Ammon's horn (tissue), 1 donor: ENCODE data around the gene FNIP2.
A peak's percentile ranks its signal among the peaks of the same experiment; 100 is the strongest.
"Not testable (repeated sequence)": the region's sequence is repeated elsewhere in the genome, so short reads cannot be mapped to it uniquely, and the experiment has no call there.

Experiments used
- DNase-seq: peaks from one replicate; pipeline ENCODE4 v3.0.0-alpha.2; 2016; ENCODE audit warnings: low spot score

FNIP2 gene

DNA sequence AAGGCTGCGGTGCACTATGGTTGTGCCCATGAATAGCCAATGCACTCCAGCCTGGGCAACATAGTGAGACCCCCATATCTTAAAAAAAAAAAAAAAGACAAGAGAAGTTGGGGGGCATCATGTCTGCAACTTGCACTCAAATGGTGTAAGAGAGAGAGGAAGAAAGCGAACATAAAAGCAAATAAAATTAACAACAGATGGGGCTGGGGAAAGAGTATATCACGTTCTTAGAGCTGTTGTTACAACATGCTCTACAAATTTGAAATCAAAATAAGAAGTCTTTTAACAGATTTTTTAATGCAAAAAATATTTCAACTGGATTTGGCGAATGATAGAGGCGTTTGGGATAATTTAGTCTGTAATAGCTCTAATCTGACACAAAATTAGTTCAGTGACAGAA is 144.9 kb downstream of the FNIP2 start:
- no peak for DNase-seq

DNA sequence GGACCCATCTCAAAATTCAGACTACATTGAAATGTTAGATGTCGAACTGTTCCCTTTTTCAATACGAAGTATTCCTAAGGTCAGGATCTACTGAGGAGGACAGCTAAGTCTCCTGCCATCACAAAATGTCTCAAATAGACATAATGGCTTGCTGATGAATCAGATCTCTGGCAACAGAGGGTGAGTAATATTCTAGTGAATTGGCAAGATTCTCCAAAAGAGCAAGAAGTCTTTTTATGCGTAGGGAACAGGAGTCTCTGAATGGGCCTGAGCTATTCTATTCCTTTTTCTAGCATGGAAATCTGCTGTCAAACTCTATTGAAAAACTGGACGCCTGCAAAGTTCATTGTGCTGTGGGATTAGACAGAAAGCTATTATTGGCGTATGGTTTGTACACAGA is 145.4 kb downstream of the FNIP2 start:
- no peak for DNase-seq

DNA sequence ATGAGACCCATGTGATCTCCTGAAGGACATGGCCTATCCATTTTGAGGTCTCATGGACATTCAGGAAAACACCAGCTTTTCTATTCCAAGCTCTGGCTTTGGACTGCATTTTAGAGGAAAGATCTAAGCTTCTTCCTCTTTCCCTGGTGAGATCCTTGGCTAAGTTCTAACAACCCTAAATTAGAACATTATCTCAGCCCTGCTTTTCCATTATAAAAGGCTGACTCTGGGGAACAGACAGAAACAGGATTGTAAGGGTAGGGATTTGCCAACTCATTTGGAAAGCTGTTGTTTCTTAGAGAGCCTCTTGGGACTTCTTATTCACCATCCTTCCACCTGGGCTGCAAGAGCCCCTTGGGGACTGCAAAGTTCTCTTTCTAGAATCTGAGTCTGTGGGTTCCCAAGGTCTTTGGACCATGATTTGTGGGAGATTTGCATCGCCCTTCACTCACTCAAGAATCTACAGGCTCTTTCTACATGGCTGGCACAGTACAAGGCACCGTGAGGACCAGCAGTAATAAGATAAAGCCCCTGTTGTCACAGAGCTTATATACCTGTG is 146.9 kb downstream of the FNIP2 start:
- DNase-seq: no peak

- not testable (repeated sequence) for DNase-seq
Measured at GRCh38 chr4:158920452-158920996, 151.7 kb downstream of the FNIP2 start.

DNA sequence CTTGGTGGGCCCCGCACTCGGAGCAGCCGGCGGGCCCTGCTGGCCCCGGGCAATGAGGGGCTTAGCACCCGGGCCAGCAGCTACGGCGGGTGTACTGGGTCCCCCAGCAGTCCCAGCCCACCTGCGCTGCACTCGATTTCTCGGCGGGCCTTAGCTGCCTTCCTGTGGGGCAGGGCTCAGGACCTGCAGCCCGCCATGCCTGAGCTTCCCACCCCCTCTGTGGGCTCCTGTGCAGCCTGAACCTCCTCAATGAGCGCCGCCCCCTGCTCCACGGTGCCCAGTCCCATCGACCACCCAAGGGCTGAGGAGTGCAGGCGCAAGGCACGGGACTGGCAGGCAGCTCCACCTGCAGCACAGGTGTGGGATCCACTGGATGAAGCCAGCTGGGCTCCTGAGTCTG is 158.9 kb downstream of the FNIP2 start:
- not testable (repeated sequence) for DNase-seq

DNA sequence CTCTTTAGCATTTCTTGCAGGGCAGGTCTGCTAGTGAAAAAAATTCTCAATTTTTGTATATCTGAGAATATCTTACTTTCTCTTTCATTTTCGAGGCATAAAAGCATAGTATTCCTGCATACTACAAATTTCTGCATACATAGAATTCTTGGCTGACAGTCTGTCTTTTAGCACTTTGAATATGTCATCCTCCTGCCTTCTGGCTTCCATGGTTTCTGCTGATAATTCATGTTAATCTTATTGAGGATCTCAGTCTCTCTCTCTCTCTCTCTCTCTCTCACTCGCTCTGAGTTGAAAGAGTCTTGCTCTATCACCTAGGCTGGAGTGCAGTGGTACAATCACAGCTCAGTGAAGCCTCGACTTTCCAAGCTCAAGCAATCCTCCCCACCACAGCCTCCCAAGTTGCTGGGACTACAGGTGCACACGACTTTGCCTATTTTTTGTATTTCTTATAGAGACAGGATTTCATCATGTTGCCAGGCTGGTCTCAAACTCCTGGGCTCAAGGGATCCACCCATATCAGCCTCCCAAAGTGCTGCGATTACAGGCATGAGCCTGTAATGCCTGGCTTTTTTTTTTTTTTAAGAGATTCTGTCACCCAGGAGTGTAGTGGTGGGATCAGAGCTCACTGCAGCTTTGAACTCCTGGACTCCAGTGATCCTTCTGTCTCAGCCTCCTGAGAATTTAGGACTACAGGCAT is 161.3 kb downstream of the FNIP2 start:
- DNase-seq: no peak

DNA sequence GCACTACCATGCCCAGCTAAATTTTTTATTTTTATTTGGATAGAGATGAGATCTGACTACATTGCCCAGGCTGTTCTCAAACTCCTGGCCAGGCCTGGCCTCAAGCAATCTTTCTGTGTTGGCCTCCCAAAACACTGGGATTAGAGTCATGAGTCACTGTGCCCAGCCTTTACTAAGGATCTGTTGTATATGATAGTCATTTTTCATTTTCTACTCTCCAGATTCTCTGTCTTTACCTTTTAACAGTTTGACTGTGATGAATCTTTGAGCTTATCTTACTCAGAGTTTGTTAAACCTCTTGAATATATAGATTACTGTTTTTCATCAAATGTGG is 161.8 kb downstream of the FNIP2 start:
- no peak for DNase-seq

DNA sequence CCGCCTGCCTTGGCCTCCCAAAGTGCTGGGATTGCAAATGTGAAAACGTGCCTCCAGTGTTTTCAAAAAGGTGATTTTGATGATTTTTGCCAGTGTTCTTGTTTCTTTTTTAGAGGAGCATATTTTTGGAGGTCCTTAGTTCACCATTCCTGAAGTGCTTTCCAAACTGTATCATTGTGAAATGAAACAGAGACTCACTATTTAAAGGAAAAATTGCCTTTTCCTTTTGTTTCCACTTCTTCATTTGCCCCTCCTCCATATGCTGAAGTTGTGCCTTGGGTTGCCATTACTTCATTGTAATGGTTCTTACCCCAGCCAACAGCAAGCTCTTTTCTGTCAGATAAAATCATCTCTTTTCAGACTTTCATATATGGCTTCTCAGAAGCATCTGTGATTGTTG is 164.4 kb downstream of the FNIP2 start:
- no peak for DNase-seq

DNA sequence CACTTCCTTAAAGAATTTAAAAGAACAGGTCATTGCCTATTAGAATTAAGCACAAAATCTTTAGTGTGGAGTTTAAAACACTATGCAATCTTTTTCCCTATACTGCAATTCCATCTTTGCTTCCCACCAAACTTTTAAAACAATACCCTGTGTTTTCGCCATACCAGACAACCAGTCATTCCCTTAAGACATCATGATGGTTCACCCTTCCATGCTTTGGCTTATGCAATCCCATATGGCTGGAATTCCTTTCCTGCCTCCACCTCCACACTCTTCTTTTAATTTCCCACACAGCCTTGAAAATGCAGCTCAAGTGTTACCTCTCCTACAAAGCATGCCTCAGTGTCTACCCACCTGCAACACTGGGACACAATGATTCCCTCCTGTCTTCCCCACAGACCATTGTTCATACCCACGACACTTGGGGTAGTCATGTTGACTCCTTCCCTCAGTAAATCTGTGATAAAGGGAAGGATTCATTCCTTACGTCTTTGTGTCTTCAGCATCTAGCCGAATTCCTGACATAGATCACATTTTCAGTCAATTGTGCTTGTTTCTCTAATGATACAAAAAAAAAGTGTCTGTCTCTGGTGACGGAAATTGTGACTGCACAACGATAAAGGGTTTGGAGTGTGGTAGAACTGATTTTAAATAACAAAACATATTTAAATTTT is 166.3 kb downstream of the FNIP2 start:
- no peak for DNase-seq

DNA sequence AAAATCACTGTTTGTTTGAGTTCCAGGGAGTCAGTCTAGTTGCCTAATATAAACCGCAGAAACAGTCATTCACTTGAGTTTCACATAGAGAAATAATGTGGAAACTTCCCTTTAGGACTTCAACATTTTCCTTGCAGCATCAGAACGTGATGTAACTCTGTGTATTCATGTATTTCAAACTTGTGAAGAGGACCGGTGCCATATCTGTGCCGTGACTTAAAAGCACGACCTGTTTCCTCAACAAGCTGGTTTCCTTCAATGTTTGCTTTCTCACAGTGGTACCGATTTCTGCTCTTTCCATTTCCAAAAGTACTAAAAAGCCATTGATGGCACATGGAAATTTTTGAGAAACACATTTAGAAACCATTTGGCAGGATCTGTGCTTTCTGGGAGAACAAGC is 167.4 kb downstream of the FNIP2 start:
- peak; percentile 29 for DNase-seq

DNA sequence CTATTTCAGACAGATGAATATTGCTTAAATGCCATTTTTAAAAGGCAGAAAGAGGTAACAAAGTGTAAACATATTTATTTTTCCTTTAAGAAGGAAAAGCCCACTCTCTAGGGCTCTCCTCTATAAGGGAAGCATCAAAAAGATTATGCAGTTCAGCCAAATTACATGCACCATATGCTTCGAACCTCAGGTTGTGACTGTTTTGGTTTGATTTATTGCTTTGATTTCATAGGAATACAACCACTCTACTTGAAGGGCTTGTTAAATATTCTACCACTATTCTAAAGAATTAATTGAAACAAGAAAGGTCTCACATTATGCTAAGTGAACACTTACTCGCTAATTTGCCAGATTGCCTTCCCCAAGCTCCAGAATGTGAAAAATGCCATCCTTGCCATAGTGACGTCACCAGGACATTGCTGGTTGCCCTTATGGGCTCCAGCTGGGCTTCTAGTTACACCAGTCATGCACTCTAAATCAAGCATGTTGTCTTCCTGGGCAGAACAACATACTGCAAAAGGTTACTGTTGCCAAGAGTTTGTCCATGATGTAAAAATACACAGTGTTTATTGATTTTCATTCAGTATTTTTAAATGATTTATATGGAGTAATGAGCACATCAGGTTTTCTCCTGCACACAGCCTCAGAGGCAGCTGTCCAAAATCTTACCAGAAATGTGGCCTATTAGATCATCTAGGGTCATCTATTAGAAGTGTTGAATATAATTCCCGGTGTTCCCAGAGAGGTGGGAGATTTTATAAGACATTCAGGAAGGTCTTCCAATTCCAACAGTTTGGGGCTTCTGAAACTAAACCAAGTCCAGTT is 169.6 kb downstream of the FNIP2 start:
- DNase-seq: peak; percentile 20

DNA sequence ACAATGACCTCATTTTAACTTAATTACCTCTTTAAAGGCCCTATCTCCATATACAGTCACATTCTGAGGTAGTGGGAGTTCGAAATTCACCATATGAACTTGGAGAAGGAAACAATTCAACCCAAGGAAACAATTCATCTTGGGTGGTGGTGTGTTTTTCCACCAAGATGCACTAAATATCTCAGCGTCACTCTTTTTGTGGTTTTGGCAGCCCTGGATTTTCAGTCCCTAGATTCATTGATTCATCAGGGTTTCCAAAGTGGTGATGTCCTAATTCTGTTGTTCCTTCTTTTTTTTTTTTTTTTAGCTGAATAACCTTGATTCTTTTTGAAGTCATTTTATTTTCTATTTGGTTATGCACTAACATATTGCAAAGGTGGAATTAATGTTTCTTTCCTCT is 171.4 kb downstream of the FNIP2 start:
- DNase-seq: no peak

GRCh38 chr4:158941321-158941720 is 172.5 kb downstream of the FNIP2 start:
- DNase-seq: no peak

GRCh38 chr4:158941895-158942294 is 173.1 kb downstream of the FNIP2 start:
- no peak for DNase-seq

DNA sequence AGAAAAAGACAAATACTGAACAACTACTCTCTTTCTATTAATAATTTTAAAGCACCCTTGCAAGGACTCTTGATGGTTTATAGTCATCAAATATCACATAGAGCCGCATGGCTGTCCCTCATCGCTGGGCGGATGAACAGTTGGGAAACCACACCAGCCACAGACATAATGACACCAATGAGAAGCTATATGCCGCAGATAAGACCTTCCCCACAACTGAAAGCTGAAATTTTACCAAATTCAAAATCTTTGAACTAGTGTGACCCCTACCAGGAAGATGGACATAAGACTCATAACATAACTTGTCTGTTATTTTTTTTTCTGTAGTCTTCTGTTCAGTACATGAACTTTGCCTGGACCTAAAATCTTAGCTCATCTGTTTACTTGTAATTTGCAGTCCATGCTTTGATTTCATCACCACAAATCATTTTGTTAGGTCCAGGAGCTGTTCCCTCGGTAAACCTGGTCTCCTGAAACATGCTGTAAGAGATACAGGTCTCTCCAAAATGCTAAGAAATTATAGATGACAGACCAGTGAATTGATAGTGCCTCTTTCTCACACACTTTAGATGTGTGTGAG is 176.8 kb downstream of the FNIP2 start:
- no peak for DNase-seq

DNA sequence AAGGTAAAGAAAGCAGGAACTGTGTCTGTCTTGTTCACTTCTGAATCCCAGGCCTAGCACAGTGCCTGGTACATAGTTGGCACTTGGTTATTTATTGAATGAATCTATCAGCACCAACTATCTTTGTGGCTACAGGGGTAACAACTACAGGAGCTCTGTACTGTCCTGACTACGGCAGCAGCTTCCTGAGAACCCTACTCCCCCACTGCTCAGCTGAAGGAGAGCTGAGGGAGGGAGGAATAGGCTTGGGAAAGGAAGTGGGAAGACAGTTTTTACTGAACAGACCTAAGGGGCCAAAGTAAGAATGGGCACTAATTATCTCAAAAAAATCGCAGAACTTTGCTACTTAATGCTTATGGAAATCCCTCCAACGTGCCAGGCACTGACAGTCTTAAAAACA is 178.0 kb downstream of the FNIP2 start:
- DNase-seq: no peak

DNA sequence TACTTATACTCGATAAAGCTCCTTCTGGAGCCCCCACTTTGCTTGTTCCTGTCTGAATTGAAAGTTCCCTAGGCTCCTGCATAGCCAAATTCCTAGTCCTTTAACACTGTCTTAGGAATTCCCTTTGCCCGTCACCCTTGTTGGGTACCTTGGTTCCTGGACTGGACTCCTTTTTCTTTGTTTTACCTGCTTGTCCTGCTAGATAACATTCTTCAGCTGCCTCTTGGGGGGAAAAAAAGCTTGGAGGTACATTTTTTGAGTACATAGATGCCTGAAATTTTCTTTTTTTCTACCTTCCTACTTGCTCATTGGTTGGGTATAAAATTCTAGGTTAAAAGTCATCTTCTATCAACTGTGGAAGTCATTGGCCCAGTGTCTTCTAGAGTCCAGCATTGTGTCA is 179.2 kb downstream of the FNIP2 start:
- DNase-seq: no peak

GRCh38 chr4:158949099-158949498 is 180.3 kb downstream of the FNIP2 start:
- no peak for DNase-seq

- DNase-seq: not testable (repeated sequence)
Measured at GRCh38 chr4:158952221-158952774, 183.5 kb downstream of the FNIP2 start.

GRCh38 chr4:158956345-158956744 is 187.5 kb downstream of the FNIP2 start:
- not testable (repeated sequence) for DNase-seq

GRCh38 chr4:158956918-158957317 is 188.1 kb downstream of the FNIP2 start:
- not testable (repeated sequence) for DNase-seq
